ENCODE measurements around the gene ZNF691.
"Not testable (repeated sequence)": the region's sequence is repeated elsewhere in the genome, so short reads cannot be mapped to it uniquely, and the experiment has no call there.

Gene ZNF691

GRCh38 chr1:42856554-42856953 lies 10.1 kb downstream of the ZNF691 start:
- not testable (repeated sequence) for DNase-seq (ENCODE audit: low read depth in 2 of 3, low spot score in 2 of 3)

DNA sequence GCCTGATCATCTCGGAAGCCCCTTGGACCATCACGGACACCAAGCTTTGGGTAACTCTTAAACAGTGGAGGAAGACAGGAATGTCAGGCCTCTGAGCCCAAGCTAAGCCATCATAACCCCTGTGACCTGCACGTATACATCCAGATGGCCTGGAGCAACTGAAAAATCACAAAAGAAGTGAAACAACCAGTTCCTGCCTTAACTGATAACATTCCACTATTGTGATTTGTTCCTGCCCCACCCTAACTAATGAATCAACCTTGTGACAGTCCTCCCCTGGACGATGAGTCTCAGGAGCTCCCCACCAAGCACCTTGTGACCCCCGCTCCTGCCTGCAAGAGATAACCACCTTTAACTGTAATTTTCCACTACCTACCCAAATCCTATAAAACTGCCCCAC lies 13.0 kb downstream of the ZNF691 start:
- DNase-seq (ENCODE audit: low read depth in 2 of 3, low spot score in 2 of 3), result not testable (repeated sequence)

GRCh38 chr1:42860339-42861013 lies 14.1 kb downstream of the ZNF691 start:
- DNase-seq (ENCODE audit: low read depth in 2 of 3, low spot score in 2 of 3), result no peak

DNA sequence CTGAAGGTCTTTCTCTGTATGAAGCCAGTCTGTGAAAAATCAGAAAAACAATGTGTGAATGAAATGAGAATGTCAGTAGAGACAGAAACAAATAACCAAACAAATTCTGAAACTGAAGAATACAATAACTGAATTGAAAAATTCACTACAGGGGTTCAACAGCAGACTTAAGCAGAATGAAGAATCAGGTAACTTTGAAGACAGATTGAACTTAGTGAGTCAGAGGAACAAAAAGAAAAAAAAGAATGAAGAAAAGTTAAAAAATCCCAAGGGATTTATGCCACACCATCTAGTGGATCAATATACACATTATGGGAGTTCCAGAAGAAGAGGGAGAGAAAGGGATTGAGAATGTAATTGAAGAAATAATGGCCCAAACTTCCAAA lies 14.6 kb downstream of the ZNF691 start:
- no peak for DNase-seq (ENCODE audit: low read depth in 2 of 3, low spot score in 2 of 3)

DNA sequence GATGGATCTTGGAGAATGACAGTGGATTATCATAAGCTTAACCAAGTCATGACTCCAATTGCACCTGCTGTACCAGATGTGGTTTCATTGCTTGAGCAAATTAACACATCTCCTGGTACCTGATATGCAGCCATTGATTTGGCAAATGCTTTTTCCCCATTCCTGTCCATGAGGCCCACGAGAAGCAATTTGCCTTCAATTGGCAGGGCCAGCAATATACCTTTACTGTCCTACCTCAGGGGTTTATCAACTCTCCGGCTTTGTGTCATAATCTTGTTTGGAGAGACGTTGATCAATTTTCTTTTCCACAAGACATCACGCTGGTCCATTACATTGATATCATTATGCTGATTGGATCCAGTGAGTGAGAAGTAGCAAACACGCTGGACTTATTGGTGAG lies 20.1 kb downstream of the ZNF691 start:
- DNase-seq (ENCODE audit: low read depth in 2 of 3, low spot score in 2 of 3), result no peak

DNA sequence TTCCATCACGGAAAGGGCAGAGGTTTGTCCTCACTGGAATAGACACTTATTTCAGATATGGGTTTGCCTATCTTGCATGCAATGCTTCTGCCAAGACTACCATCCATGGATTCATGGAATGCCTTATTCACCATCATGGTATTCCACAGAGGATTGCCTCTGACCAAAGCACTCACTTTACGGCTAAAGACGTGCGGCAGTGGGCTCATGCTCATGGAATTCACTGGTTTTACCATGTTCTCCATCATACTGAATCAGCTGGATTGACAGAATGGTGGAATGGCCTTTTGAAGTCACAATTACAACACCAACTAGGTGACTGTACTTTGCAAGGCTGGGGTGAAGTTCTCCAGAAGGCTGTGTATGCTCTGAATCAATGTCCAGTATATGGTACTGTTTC lies 22.1 kb downstream of the ZNF691 start:
- DNase-seq (ENCODE audit: low read depth in 2 of 3, low spot score in 2 of 3), result not testable (repeated sequence)

DNA sequence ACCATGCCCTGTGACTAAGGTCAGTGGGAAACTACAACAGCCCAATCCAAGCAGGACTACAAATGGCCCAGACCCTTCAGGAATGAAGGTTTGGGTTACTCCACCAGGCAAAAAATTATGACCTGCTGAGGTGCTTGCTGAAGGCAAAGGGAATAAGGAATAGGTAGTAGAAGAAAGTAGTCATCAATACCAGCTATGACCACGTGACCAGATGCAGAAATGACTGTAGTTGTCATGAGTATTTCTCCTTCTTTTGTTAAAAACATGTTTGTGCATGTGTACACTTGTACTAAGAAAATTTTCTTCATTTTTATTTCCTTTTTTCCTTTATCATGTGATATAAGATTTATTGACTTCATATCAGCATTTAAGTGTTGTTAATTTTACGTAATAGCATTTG lies 22.8 kb downstream of the ZNF691 start:
- not testable (repeated sequence) for DNase-seq (ENCODE audit: low read depth in 2 of 3, low spot score in 2 of 3)

DNA sequence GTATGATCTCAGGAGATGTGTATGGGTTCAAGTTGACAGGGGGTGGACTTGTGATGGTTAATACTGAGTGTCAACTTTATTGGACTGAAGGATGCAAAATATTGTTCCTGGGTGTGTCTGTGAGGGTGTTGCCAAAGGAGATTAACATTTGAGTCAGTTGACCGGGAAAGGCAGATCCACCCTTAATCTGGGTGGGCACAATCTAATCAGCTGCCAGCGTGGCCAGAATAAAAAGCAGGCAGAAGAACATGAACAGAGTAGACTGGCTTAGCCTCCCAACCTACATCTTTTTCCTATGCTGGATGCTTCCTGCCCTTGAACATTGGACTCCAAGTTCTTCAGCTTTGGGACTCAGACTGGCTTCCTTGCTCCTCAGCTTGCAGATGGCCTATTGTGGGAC lies 23.3 kb downstream of the ZNF691 start:
- not testable (repeated sequence) for DNase-seq (ENCODE audit: low read depth in 2 of 3, low spot score in 2 of 3)

DNA sequence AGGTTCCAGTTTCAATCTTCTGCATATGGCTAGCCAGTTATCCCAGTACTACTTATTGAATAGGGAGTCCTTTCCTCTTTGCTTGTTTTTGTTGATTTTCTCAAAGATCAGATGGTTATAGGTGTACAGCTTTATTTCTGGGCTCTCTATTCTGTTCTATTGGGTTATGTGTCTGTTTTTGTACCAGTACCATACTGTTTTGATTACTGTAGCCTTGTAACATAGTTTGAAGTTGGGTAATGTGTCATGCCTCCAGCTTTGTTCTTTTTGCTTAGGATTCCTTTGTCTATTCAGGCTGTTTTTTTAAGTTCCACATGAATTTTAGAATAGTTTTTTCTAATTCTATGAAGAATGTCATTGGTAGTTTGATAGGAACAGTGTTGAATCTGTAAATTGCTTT lies 26.7 kb downstream of the ZNF691 start:
- not testable (repeated sequence) for DNase-seq (ENCODE audit: low read depth in 2 of 3, low spot score in 2 of 3)

DNA sequence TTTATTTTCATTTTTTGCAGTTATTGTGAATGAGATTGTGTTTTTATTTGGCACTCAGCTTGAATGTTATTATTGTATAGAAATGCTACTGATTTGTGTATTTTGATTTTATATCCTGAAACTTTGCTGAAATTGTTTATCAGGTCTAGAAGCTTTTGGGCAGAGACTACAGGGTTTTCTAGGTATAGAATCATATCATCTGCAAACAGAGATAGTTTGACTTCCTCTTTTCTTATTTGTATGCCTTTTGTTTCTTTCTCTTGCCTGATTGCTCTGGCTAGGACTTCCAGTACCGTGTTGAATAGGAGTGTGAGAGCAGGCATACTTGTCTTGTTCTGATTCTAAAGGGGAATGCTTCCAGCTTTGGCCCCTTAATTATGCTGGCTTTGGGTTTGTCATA lies 27.3 kb downstream of the ZNF691 start:
- DNase-seq (ENCODE audit: low read depth in 2 of 3, low spot score in 2 of 3), result no peak

- DNase-seq (ENCODE audit: low read depth in 2 of 3, low spot score in 2 of 3), result no peak
Measured at GRCh38 chr1:42876009-42876408, 29.6 kb downstream of the ZNF691 start.

DNA sequence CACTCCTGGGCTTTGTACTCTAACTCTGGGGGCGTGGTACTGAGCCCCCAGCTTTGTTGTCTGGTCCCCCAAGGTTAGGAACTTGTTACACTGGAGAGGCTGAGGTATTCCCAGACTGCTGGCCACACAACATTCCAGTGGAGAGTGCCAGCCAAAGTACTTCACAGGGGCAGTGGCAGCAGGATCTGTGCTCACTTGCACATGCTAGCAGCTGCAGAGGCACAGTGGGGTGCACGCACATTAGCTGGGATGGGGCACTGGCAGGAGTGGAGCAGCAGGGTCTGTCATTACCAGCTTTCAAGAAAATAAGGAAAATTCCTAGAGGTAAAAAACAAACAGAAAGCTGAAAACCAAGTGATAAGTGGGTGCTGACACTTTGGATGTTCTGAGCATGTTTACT lies 31.0 kb downstream of the ZNF691 start:
- DNase-seq (ENCODE audit: low read depth in 2 of 3, low spot score in 2 of 3), result no peak

DNA sequence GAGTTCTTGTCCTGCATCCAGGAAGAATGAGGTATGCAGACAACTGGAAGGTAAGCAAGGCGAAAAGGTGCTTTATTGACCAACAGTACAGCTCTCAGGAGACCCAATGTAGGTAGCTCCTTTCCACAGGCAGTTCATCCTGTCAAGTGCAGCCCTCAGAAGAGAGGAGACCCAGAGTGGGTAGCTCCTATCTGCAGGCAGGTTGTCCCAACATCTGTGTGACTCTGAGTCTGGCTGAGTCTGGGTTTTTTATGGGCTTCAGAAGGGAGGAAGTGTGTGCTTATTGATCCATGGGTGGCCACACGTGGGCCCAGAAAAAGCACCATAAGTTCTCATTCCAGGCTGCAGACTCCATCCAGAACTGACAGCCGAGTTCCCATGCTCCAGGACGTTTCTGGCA lies 34.0 kb downstream of the ZNF691 start:
- no peak for DNase-seq (ENCODE audit: low read depth in 2 of 3, low spot score in 2 of 3)

- no peak for DNase-seq (ENCODE audit: low read depth in 2 of 3, low spot score in 2 of 3)
Measured at GRCh38 chr1:42886046-42886739, 39.8 kb downstream of the ZNF691 start.

DNA sequence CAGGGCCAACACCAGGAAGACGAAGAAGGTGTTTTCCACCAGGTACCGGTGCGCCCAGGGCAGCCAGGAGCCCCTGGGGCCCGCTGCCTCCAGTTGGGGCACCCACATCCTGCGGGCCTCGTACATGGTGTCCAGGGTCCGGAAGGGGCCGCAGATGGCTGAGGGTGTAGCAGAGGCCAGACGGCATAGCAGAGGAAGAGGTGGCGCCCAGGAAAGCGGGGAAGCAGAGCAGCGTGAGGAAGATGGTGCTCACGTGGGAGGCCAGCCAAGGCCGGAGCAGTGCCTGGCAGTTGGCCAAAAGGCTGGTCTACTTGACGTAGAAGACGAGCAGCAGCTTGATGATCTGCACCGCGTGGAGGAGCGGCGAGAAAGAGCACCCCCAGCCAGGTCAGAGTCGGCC lies 40.4 kb downstream of the ZNF691 start:
- DNase-seq (ENCODE audit: low read depth in 2 of 3, low spot score in 2 of 3), result no peak

- DNase-seq (ENCODE audit: low read depth in 2 of 3, low spot score in 2 of 3), result no peak
Measured at GRCh38 chr1:42887366-42887765, 41.0 kb downstream of the ZNF691 start.

DNA sequence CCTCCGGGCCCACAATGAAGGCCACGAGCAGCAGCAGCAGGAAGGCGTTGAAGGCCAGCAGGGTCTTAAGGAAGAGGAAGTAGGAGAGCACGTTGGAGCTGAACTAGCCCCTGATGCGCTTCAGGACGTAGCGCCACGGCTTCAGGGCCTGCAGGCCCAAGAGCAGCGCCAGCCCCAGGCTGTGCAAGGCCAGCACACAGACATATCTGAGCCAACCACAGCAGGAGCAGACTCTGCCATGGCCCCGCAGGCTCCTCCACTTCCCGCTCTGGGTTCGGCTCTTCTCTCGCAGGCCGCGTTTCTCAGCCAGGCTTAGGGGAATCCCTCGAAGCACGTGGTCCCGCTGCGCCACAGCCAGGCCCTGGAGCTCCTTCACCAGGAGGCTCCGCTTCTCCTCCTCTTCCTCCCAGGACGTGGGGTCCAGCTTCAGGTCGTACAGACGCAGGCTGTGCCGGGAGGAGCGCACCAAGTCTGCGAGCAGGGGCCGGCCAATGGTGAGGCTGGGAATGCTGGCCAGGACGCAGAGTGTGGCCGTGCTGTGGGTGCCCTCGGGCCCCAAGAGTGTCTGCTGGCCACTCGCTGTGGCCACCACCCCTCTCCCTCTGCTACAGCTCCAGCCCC lies 41.7 kb downstream of the ZNF691 start:
- no peak for DNase-seq (ENCODE audit: low read depth in 2 of 3, low spot score in 2 of 3)

DNA sequence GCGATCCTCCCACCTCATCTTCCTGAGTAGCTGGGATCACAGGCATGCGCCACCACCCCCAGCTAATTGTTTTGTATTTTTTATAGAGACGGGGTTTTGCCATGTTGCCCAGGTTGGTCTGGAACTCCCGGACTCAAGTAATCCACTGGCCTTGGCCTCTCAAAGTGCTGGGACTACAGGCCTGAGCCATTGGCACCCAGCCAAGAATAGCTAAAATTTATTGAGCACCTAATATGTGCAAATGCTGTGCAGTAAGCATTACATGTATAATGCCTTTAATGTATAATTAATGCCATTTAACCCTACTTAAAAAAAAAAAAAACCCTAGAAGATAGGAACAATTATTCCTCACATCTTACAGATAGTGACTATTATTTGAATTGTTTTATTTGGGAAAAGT lies 42.9 kb downstream of the ZNF691 start:
- no peak for DNase-seq (ENCODE audit: low read depth in 2 of 3, low spot score in 2 of 3)

DNA sequence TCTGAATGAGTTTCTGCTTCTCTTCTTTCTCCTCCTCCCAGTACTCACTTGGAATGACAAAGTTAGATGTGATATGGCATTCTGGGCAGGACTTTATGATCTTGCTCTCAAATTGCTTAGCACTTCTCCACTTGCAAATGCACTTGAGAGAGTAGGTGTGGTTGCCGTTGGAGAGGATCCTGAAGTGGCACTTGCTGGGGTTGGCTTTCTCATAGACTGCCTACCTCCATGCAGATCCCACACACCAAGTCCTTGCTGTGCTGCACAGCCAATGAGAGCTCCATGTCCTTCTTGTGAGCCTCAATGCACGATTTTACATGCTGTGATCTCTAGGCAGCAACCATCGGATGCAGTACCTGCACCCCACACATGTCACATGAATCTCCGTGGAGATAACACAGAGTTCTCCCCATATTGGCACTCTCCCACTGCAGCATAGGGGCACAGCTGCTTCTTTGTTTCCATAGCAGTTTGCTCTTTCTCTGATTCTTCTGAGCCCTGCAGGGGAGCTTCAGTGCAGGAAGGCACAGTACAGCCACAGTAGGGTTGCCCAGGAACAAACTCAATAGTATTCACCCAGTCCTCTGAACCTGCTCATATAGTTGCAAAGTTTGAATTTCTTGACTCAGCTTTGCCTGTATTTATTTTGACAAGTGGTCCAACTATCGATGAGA lies 45.2 kb downstream of the ZNF691 start:
- no peak for DNase-seq (ENCODE audit: low read depth in 2 of 3, low spot score in 2 of 3)

DNA sequence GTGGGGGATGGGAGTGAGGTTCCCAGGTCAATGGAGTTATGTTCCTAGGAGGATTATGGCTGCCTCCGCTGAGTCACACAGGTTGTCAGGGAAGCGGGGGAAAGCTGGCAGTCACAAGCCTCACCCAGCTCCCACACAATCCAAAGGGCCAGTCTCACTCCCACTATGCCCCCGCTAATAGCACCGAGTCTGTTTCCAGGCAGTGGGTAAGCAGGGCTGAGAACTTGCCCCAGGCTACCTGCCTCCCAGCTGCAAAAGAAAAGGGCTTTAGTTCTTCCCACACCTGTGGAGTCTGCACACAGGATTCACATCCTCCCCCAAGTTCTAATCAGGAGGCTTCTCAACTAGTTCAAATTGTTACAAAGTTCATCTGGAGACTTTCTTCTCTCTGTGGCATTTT lies 53.5 kb downstream of the ZNF691 start:
- not testable (repeated sequence) for DNase-seq (ENCODE audit: low read depth in 2 of 3, low spot score in 2 of 3)
